HG03442 (cell line): ENCODE measurements around the gene BMP10.

Experiments
- ATAC-seq: cut with Tn5 transposase; IDR thresholded peaks from one replicate; pipeline ENCODE4 v1.9.1; 2021; ENCODE audit warnings: mild to moderate bottlenecking, moderate library complexity; ENCODE audit not compliant: unreplicated experiment

Gene BMP10, protein sequence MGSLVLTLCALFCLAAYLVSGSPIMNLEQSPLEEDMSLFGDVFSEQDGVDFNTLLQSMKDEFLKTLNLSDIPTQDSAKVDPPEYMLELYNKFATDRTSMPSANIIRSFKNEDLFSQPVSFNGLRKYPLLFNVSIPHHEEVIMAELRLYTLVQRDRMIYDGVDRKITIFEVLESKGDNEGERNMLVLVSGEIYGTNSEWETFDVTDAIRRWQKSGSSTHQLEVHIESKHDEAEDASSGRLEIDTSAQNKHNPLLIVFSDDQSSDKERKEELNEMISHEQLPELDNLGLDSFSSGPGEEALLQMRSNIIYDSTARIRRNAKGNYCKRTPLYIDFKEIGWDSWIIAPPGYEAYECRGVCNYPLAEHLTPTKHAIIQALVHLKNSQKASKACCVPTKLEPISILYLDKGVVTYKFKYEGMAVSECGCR

DNA sequence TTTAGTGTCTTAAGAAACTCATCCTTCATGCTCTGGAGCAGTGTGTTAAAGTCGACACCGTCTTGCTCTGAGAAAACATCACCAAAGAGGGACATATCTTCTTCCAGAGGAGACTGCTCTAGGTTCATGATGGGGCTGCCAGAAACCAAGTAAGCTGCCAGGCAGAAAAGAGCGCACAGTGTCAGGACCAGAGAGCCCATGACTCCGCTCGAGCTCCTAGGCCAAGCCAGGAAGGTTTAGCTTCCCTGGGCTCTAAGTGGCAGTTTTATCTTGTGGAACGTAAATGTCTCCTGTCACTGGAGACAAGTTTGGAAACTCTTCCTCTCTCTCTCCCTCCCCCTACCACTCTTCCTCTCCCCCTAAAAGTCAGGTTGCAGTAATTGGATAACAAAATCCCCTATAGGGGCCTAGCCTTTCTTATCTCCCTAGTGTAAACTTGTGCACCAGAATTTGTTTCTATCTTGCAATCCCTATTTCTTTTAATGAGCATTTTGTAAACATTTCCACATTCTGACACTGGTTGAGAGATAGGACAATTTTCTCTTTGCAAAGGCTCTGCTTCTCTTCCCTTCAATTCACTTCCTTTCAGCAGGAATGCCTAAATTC, at the start of gene BMP10:
TSS of gene BMP10 (minus strand) at position 239 of the 606 bp plus-strand sequence. CDS start at position 200, 39 bp downstream.
- no peak for ATAC-seq

DNA sequence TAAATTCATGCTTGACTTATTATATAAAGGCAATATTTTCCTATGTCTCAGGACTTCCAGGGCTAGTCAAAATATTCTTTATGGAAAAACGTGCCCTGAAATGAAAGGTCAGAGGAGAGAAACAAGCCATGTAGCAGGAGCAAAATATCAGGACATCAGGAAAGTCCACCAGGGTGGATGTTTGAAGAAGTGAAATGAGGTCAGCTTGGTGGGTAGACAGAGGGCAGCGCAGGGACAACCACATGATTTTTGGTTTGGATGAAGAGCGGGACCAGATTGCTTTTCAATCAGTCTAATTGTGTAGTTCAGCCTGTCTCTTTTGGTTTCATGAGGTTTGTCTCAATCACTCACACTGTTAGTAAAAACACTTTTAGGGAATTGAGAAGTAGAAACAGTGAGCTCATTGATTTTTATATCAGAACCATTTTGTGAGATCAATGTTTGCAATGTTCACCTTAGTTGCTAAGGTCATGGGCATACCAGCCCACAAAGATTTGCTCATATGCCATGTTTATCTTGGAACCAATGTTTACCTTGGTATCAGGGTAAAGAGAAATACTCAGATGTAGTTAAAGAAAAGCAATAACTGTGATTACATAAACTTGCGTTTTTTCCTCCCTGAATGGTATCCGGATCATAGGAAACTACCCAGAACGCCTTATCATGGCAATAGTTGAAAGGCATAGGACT, 49.4 kb upstream of the BMP10 start:
- no peak for ATAC-seq

DNA sequence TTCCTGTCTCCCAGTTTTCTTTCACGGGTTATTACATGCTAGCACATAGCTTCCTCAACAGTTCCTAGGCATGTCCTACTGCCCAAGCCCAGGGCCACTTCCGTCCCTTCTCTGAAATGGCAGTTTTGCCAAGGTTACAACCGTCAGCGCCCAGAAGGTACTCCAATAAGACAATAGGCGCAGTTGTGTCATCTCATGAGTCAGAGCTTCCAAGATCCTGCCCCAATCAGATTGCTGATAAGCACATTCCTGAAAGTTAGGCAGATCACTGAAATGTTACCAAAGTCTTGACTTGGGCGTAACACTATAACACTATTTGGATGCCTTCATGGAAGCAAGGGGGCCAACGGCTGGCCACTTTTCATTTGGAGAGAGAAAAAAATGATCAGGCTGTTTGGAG, 47.3 kb upstream of the BMP10 start:
- ATAC-seq: no peak

DNA sequence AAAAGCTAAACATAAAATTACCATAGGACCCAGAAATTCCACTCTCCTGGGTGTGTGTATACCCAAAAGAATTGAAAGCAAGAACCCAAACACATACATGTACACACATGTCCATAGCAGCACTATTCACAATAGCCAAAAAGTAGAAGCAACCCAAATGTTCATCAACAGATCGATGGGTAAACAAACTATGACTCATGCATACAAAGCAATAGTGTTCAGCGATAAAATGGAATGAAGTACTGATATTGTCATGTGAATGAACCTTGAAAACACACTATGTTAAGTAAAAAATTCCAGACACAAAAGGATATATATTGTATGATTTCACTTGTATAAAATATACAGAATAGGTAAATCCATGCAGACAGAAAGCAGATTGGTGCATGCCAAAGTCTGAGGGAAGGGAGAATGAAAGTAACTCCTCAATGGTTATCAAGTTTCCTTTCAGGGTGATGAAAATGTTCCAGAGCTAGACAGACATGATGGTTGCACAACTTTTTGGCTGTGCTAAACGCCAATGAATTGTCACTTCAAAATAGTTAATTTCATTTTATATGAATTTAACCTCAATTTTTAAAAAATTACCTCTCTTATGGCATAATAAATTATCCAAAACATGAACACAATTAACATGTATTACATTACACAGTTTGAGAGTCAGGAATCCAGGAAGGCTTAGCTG, 46.0 kb upstream of the BMP10 start:
- no peak for ATAC-seq

DNA sequence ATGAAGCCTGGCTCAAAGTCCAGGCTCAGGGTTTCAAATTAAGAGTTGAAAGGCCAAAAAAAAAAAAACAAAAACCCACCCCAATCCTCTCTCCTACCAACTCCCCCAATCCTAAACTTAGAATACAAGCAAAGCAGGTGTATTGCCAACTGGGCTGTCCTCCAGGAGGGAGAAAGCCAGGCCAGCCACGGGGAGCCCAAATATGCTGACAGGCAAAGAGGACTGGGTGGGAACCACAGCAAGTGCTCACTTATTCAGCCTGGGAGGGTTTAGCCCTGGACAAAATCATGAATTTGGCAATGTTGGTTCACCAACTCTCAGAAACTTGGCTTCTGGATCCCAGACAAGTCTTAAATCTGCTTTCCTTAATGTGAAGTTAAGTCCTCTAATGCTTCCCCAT, 45.0 kb upstream of the BMP10 start:
- ATAC-seq: no peak

DNA sequence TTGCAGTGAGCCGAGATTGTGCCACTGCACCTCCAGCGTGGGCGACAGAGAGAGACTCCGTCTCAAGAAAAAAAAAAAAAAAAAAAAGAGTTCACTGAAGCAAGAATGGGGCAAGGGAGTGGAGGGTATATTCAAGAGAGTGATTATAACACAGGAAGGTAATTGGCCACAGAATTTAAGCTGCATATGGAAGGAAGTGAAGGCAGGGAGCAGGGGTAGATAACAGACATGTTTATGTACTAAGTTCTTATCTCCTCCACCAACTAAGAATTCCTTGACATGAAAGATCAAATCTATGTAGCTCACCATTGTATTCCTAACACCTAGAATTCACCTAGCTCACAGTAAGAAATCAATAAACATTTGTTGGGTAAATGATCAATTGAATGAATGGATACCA, 44.2 kb upstream of the BMP10 start:
- ATAC-seq: no peak

DNA sequence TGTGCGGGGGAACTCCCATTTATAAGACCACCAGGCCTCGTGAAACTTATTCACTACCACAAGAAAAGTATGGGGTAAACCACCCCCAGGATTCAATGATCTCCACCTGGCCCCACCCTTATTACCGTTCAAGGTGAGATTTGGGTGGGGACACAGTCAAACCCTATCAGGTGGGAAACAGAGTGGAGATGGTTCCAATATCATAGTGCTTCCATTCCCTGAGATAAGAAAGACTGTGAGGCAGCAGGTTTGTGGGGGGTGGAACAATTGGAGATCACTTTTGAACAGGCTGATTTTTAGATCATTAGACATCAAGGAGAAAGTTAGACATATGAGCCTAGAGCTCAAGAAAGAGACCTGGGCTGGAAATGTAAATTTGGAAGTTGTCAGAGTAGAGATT, 42.2 kb upstream of the BMP10 start:
- ATAC-seq: no peak

DNA sequence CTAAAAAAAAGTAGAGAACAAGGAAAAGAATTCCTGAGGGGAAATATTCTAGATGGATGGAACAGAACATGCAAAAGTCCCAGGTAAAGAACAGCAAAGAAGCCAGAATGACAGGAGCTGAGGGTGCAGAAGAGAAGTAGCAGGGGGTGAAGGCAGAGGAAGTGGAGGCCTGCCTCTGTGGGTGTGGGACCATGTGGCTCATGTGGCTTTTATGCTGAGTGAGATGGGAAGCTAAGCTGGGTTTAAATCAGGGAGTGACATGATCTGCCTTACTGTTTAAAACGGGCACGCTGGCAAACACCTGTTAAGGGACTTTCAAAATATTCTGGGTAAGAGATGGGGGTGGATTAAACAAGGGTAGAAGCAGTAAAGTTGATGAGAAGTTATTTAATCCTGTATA, 41.5 kb upstream of the BMP10 start:
- no peak for ATAC-seq

DNA sequence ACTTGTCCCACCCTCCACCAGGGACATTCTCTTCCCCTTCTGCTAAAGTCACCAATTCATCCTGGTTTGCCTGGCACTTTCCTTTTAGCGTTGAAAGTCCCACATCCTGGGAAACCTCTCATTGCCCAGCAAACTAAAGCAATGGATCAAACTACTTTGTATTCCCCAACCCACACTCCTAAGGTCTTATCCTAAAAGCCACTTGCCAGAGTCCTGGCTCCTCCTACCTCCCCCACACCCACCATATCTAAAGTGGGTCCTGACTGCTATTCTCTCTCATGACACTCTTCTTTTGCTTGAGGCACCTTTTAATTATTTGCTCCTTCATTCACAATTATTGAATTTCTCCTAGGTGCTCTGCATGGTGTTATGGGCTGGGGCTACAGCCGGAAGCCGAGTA, 40.9 kb upstream of the BMP10 start:
- ATAC-seq: no peak

DNA sequence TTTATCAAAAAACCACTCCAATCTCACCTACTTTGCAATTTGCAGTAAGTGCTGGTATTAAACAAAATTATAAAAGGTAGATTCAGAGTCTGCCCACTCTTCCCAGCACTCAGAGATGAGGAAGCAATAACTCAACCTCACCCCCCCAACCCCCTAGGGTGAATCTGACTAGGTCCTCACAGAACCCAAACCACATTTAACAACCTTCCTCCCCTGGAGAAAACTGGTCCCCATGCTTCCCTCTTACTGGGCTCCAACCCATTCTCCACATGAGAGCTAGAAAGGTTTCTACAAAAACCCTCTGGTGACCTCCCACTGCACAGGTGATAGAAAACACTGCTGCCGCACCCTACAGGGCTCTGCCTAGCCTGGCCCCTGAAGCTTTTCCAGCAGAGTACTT, 40.5 kb upstream of the BMP10 start:
- no peak for ATAC-seq

DNA sequence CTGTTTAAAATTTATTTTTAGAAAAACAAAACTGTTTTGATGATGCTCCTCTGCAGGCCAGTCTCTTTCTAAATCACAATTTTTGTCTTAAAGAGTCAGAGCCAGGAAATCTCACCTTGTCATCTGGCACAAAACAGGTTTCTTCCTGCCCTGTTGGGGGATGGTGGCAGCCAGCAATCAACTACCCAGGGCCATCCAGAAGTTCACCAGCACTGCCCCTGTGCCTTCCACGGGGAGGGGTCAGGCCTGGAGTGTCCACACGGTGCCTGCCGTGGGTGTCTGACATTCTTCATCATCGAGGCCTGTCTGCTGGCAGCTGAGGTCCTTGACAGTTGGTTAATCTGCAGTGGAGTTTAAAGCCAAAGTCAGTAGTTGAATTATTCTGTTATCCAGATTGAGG, 40.0 kb upstream of the BMP10 start:
- ATAC-seq: no peak

DNA sequence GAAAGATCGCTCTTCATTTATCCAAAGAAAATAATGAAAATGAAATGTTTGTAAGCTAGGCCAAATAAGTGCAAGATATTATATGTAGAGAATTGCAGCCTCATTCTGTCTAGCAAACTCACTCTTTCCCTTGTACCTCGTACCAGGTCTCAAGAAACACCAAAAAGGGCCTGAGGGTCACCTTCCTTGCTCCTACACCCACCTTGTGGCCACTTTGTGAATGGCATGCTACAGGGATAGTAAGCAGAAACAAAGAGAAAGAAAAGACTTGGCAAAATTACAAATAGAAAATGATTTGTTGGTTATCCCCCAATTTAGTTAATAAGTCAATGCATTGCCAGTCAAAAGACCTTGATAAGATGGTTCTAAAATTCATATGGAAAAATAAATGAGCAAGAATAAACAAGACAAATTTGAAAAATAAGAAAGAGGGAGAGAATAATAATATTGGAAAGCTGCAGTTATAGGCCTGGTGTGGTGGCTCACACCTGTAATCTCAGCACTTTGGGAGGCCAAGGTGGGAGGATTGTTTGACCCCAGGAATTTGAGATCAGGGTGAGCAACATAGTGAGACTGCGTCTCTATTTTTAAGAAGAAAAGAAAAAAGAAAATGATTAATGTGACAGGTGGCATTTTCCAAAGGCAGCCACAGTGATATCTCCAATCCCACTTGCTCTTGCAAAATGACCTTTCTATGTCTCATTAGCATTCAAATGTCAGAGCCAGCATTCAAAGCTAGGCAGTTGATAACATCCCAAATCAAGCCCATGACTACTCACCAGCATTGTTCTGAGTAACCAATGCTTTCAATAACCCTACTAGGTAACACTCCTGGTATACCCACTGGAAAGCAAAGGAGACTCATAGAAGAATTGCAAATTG, 38.8 kb upstream of the BMP10 start:
- ATAC-seq: no peak

DNA sequence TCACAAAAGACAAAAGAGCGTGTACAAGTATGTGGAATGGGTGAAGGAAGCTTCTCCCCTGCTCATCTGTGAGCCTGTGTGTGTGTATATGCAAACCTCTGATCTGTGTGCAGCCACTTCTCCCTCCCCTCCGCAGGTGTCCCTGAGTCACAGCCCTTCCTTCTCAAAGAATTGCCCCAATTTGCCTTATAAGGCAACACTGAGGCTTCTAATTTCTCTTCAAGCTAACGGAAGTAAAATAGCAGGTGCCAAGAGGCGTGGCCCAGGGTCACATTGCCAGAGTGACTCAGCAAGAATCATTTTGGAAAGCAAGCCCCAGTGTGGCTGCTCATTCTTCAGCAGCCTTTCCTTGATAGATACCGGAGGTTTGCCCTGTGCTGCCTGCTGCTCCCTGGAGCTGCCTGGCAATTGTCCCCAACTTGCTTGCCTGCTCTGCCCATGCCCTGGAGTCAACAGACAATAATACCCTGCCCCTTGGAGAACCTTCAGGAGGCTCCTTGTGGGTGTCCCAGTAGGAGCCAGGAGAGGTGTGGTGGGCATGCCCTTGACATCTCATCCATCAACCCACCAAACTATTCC, 37.3 kb upstream of the BMP10 start:
- peak; percentile 91 for ATAC-seq

DNA sequence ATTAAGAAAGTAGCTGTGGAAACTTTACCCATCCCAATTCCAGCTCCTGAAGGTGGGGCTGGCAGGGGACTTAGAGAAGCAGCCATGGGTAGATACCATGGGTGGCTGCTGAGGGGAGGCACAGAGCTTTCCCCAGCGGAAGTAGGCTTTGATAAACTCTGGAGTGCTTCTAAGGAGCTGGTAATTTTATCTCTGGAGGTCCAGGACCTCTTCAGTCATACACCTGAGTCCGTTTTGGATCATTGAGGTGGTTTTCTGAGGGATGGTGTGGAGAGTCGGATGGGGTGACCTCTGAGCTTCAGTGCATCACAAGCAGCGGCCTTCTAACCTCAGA, 36.7 kb upstream of the BMP10 start:
- ATAC-seq: peak; percentile 5

DNA sequence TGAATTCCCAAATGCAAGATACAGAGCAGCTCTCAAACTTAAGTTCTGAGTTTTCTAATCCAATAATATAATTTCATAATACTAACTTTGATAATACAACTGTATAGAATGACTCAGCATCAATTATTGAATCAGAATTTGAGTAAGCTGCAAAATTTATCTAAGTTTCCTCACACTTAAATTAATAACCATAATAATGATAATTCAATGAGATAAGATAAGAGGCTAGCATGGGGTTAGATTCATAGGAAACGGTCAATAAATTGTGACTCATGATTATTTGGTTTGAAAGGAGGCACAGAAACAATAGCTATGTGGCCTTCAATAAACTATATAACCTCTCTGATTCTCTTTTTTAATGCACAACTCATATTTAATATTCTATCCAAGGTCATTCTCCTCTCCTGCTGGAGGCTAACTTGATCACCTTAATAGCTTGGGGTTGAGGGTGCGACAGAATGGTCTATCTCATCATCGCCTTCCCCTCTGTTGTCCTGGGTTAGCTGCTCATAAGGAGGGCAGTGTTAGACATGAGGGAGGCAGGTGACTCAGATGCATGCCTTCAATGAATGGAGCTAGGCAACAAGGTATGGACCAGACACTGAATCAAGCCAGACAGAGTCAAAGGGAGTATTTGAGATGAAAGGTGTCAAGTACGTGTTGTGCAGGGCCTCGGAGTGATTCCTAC, 36.2 kb upstream of the BMP10 start:
- ATAC-seq: no peak

DNA sequence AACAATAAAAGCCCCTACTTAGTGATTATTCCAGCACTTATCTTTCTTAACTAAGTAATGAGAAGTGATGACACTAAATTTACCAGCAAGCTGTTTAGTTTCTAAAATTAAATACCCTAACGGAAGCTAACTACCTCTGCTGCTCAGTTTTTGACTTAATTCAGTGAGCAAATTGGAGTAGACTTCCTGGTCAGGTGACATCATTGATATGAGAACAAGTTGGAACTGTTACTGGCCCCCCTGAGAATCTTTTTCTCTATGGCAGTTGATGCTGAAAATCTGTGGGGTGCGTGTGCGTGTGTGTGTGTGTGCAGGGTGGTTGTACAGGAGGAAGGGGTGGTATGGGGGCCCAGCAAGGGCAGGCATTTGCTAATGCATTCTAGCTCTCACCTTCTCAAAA, 35.5 kb upstream of the BMP10 start:
- ATAC-seq: no peak

DNA sequence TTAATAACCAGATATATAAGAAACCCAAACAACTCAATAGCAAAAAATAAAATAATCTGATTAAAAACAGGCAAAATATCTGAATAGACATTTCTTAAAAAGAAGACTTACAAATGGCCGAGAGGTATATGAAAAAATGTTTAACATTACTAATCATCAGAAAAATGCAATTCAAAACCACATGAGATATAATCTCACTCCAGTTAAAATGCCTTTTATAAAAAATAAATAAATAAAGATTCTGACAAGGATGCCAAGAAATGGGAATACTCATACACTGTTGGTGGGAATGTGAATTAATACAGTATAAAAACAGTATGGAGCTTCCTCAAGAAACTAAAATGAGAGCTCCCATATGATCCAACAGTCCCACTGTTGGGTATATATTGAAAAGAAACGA, 33.9 kb upstream of the BMP10 start:
- no peak for ATAC-seq

DNA sequence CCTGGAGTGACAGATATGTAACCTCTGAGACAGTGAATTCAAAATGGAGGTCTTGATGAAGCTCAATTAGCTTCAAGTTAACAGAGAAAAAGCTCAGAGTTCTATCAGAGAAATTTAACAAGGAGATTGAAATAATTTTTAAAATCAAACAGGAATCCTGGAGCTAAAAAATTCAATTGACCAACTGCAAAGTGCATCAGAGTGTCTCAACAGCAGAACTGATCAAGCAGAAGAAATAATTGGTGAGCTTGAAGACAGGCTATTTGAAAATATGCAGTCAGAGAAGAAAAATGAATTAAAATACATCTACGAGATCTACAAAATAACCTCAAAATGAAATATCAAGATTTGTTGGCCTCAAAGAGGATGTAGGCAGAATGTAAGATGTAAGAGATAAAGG, 30.4 kb upstream of the BMP10 start:
- no peak for ATAC-seq

DNA sequence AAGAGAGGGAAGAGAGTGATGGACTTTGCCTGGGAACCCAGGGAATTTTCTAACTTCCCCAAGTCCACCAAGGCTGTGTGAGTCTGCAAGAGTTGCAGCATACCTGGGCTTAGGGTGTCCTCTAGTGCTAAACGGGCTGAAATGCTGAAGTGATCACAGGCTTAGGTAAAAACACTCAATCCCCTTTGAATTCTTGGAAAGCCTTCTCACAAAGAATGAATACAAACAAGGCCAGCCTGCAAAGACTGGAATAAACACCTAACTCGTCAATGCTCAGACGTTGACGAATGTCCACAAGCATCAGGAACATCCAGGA, 30.0 kb upstream of the BMP10 start:
- ATAC-seq: no peak
